SHP77 treated with DMSO at 0.1 percent for 48 hours (cell line): ENCODE data around the gene MARCHF11.

Experiments used
- DNase-seq: peaks from one replicate; lab custom pipeline; 2025; lab: John Stamatoyannopoulos, UW

Gene MARCHF11

GRCh38 chr5:16131878-16132277 is 47.7 kb downstream of the MARCHF11 start:
- DNase-seq, result no peak

- no peak for DNase-seq
Measured at GRCh38 chr5:16128944-16129343, 50.6 kb downstream of the MARCHF11 start.

- DNase-seq, result no peak
Measured at GRCh38 chr5:16127865-16128544, 51.6 kb downstream of the MARCHF11 start.

GRCh38 chr5:16120579-16120978 is 59.0 kb downstream of the MARCHF11 start:
- DNase-seq, result no peak

- DNase-seq, result no peak
Measured at GRCh38 chr5:16119790-16120189, 59.8 kb downstream of the MARCHF11 start.

GRCh38 chr5:16115140-16115539 is 64.5 kb downstream of the MARCHF11 start:
- DNase-seq, result no peak

- peak; percentile 95 for DNase-seq
Measured at GRCh38 chr5:16108418-16108817, 71.2 kb downstream of the MARCHF11 start.

GRCh38 chr5:16104961-16105360 is 74.6 kb downstream of the MARCHF11 start:
- no peak for DNase-seq

GRCh38 chr5:16095612-16096011 is 84.0 kb downstream of the MARCHF11 start:
- DNase-seq, result no peak

GRCh38 chr5:16090270-16090669 is 89.3 kb downstream of the MARCHF11 start:
- no peak for DNase-seq

GRCh38 chr5:16082982-16083381 is 96.6 kb downstream of the MARCHF11 start:
- DNase-seq, result no peak

GRCh38 chr5:16082053-16082452 is 97.5 kb downstream of the MARCHF11 start:
- DNase-seq, result no peak

- DNase-seq, result no peak
Measured at GRCh38 chr5:16081376-16081955, 98.1 kb downstream of the MARCHF11 start.

- DNase-seq, result no peak
Measured at GRCh38 chr5:16076657-16077056, 102.9 kb downstream of the MARCHF11 start.

GRCh38 chr5:16074358-16074757 is 105.2 kb downstream of the MARCHF11 start:
- no peak for DNase-seq

- no peak for DNase-seq
Measured at GRCh38 chr5:16072616-16073015, 107.0 kb downstream of the MARCHF11 start.

- no peak for DNase-seq
Measured at GRCh38 chr5:16067415-16067814, 112.2 kb downstream of the MARCHF11 start.

- no peak for DNase-seq
Measured at GRCh38 chr5:16066810-16067209, 112.8 kb downstream of the MARCHF11 start.

- no peak for DNase-seq
Measured at GRCh38 chr5:16066320-16066719, 113.3 kb downstream of the MARCHF11 start.

- no peak for DNase-seq
Measured at GRCh38 chr5:16065831-16066230, 113.8 kb downstream of the MARCHF11 start.

GRCh38 chr5:16064135-16064893 is 115.3 kb downstream of the MARCHF11 start:
- no peak for DNase-seq

- DNase-seq, result no peak
Measured at GRCh38 chr5:16061163-16061562, 118.4 kb downstream of the MARCHF11 start.

- DNase-seq, result no peak
Measured at GRCh38 chr5:16057277-16057676, 122.3 kb downstream of the MARCHF11 start.
